DMS 273 (cell line): ENCODE measurements around the gene SIRT7.
"Not testable (repeated sequence)": the region's sequence is repeated elsewhere in the genome, so short reads cannot be mapped to it uniquely, and the experiment has no call there.

Experiments
- DNase-seq: peaks from one replicate; lab custom pipeline; 2025; ENCODE audit not compliant: unreplicated experiment; lab: John Stamatoyannopoulos, UW

Gene SIRT7

DNA sequence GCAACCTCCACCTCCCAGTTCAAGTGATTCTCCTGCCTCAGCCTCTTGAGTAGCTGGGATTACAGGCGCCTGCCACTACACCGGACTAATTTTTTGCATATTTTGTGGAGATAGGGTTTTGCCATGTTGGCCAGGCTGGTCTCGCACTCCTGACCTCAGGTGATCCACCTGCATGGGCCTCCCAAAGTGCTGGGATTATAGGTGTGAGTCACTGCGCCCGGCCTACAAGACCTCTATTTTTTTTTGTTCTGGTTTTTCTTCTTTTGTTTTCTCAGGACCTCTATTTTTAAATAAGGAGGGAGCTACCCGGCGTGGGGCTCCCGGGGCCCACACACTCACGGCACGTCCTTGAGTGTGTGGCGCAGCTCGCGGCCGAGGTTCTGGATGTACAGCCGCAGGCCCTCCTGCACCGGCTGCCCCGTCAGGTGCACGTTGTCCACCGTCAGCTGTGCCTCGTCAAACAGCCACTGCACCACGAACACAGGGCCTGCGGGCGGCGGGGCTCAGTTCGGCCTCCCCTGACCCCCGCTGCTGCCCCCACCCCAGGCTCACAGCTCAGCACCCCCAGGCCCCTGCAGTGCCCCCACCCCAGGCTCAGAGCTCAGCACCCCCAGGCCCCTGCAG is 37.2 kb upstream of the SIRT7 start:
- no peak for DNase-seq

DNA sequence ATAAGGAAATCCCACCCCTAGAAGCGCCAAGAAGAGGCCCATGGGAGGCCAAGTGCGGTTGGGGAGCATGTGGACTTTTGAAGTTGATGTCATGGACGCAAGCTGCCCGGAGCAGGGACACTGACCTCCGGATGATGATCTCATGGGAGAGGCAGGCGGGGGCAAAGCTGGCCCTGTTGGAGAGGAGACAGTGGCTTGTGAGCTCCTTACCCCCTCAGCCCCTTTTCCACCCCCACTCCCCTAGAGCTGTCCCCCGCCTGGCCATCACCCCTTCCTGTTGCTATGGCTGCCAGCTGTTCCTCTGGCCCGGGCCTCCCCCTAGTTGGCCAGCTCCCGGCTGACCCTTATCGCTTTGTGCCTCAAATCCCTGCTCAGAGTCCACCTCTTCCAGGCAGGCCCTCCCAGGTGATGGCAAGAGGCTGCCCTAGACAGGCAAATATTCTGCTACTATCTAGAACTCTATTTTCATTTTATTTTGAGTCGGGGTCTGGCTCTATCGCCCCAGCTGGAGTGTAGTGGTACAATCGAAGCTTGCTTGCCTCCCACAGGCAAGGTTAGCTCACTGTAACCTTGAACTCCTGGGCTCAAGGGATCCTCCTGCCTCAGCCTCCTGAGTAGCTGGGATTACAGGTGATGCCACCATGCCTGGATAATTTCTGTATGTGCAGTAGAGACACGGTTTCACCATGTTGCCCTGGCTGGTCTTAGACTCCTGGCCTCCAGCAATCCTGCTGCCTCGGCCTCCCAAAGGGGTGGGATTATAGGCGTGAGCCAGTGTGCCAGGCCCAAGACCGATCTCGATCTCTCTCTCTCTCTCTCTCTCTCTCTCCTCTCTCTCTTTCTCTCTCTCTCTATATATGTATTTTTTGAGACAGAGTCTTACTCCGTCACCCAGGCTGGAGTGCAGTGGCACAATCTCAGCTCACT is 36.4 kb upstream of the SIRT7 start:
- no peak for DNase-seq

- DNase-seq: not testable (repeated sequence)
Observed at GRCh38 chr17:81953443-81953842, 35.5 kb upstream of the SIRT7 start.

DNA sequence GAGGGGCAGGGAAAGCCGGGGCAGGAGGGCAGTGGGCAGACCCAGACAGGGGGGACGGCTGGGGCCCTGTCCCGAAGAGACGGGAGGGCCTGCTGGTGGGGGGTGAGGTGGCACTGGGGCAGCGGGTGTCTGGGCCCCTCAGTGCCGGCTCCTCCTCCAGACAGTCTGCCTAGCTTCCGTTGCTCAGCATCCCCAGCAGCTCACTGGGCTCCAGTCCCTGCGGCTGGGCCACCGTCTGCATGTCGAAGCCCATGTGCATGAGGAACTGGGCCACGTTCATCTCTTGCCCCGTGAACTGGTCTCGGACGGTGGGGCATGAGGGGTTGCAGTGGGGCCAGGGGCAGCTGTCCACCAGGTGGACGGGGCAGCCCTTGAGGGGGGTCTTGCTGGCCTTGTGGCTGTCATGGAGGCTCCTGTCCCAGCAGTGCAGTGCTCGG is 34.8 kb upstream of the SIRT7 start:
- no peak for DNase-seq

- DNase-seq: no peak
Observed at GRCh38 chr17:81951785-81952684, 34.1 kb upstream of the SIRT7 start.

DNA sequence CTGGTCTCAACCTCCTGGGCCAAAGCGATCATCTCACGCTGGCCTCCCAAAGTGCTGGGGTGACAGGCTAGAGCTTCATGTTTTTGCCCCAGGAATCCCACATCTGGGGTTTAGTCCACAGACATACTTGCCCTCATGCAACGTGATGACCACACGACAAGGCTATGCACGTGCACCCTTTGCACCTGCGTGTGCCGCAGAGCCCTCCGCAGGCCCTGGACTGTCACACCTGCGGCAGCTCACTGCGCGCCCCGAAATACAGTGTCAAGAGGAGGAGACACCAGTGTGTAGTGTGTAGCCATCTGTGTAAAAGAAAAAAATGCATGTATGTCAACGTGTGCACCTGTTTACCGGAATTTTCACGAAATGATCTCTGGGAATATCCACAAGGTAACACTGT is 32.5 kb upstream of the SIRT7 start:
- DNase-seq: no peak

DNA sequence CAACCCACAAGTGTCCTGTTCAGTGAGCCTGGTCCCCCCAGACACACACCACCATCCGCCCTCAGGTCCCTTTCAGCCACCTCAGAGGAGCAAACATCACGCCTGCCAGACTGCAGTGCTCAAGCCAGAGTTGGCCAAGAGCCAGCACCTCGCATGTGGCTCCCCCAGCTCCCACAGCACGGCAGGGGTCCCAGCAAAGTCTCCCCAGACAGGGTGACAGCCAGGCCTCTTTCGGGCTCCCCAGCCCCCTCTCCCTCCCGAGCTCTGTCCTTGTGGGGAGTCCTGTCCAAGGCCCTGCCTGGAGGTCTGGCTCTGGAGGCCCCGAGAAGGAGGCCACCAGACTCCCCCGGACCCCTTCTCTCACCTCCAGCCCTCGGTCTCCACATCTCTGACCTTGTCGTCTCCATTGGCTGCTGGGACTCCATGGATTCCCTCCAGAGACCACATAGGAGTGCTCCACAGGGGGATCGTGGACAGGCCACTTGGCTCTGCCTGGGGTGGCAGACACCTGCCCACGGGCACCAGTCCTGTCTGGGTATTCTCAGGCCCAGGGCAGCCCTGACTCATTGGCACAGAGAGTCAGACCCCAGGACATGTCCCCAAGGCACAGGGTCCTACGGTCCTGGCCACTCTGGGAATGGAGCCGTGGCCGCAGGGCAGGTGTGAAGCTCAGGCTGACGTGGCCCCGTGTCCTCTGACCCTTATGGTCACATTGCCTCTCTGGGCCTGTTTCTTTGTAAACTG is 30.8 kb upstream of the SIRT7 start:
- DNase-seq: no peak

- DNase-seq: no peak
Observed at GRCh38 chr17:81947189-81947588, 29.2 kb upstream of the SIRT7 start, which contains the start of gene MYADML2. TSS of gene MYADML2 (minus strand) at chr17:81947233. CDS start at chr17:81941741, 5,492 bp downstream.

- no peak for DNase-seq
Observed at GRCh38 chr17:81944858-81945257, 26.9 kb upstream of the SIRT7 start.

GRCh38 chr17:81942167-81942553 is 24.2 kb upstream of the SIRT7 start:
- no peak for DNase-seq

DNA sequence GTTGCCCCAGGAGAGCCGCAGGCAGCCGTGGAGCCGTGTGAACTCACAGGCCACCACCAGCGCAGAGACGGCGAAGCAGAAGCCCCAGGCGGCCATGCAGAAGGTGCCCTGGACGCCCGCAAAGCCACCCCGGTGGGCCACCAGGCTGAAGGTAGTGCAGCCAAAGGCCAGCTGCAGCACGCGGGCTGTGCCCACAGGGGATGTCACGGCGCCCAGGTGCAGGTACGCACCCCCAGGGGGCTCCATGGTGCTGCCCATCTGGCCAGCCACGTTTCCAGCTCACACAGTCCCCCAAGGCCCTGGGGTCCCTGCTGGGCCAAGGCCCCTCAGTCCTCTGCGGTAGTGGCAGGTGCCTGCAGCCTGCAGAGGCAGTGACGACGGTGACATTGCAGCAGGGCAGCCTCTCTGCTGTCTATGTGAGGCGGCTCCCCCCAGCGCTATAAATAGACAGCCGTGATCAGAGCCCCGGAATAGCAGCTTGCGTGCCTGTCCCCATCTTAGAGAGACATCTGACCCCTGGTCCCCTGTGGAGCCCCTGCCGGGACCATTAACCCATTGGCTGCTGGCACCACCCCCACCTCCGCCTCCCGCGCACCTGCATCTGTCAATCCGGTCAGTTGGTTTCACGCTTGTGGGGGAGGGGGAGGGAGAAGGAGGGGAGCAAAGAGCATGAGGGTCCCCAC is 23.6 kb upstream of the SIRT7 start:
- DNase-seq: peak; percentile 52

DNA sequence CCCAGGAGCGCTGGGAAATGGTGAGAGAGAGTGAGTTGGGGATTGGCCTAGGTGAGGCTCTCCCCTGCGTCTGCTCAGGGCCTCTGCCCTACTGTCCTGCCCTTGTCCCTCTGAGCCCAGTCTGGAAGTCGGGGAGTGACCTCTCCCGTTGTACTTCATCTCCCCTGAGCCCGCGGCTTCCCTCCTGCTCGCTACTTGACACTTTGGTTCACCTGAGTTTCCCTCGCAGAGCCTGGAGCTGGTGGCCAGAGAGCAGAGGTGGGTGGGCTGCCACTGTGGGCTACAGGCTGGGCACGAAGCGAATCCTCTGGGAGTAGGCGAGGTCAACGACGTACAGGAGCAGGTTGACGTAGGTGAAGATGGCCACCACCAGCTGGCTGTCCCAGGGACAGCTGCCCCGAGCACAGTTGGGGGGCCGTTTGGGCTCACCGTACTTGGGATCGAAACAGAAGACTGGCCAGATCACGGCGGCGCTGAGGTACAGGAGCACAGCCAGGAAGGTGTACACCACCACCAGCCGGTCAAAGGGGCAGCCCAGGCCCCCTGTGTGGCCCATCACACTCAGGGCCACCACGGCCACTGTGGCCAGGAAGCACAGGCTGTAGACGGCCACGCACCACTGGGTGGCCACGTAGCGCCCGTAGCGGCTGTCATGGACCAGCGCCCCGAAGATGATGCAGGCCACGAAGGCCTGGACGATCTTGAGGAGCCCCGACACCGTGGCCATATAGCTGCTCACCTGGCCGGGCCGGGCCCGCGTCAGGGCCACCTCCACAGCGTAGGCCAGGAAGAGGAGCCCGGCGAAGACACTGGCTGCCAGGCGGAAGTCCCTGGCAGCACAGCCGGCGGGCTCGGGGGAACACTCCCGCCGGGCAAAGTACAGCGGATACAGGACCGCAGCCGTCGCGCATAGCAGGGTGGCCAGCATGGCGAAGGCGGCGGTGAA is 22.8 kb upstream of the SIRT7 start:
- no peak for DNase-seq

DNA sequence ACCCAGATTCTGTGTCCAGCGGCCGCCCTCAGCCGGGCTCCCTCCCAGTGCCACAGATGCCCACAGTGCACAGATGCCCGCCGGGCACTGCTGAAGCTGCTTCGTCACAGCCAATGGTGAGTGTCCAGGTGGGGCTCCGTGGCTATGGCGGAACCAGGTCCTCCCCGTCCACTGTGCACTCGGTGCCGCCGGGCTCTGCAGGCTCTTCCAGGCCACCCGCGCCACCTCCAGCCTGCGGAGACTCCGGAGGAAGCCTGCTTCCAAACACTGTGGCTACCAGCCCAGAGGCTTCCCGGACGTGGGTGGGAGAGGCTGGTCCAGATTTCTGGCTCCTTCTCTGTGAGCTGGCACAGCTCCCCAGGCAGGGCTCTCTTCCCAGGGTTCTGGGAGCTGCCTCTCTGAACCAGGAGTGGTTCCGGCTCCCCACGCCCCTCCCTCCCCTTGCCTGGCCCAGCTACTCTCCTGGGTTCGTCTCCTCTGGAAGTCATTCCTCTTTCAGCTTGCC is 22.0 kb upstream of the SIRT7 start:
- no peak for DNase-seq

- DNase-seq: no peak
Observed at GRCh38 chr17:81939218-81939617, 21.2 kb upstream of the SIRT7 start.

DNA sequence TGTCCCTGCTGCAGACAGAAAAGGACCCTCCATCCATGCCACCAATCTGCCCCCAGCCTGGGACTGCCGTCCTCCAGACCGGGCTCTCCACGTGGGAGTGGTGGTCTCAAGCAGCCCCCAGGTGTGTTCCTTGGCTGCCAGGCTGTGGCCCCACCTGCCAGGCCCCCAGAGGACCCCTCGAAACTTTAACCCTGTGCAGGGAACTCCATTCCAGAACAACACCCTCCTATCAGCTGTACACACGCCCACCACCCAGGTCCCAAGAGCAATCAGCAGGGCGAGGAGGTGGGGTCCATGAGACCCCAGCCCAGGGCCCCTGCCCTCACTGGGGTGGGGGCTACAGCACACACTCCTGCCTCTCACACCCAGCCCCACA is 17.7 kb upstream of the SIRT7 start:
- no peak for DNase-seq

DNA sequence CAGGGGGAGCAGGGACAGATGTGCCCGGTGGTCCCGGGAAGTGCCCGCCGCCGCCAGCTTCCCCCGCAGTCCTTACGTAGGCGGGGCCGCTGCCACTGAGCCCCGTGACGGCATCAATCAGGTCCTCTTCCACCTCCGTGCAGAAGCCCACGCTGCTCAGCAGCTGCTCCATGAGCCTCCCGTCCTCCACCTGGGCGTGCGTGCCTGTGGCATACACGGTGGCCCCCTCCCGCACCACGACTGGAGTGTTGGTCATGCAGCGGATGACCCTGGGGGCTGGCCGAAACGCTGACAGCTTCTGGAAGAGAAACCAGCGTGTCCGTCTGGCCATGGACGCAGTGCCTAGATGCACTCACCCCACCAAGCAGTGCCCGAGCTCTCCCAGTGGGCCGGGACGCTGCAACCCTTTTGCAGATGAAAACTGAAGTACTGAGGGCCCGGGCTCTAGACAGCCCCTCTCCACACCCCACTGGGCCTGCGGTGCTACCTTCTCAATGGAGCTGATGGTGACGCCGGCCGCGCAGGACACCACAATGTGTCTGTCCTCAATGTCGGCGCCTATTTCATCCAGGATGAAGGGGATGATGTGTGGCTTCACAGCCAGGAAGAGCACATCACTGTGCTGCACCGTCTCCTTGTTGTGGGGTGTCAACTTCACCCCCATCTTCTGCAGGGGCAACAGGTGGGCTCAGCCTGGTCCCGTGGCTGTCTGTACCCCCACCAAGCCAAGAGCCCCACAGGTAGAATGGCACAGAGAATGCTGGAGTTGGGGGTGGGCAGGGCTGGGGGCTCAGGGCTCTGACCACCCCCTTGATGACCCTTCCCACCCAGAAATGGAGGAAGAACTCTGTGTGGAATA is 17.1 kb upstream of the SIRT7 start:
- DNase-seq: no peak

- DNase-seq: no peak
Observed at GRCh38 chr17:81934098-81934757, 16.3 kb upstream of the SIRT7 start.
